ENCODE results near the gene ANO6. TPM values are rescaled to one million over a fixed set of nuclear protein-coding genes. Genes with fewer than 3 reads are reported as not detected.
A peak's percentile ranks its signal among the peaks of the same experiment; 100 is the strongest.
"Not testable (repeated sequence)": the region's sequence is repeated elsewhere in the genome, so short reads cannot be mapped to it uniquely, and the experiment has no call there.

Gene ANO6
- total RNA-seq, 1 experiment from 2014 or later, result 62.1 TPM

DNA sequence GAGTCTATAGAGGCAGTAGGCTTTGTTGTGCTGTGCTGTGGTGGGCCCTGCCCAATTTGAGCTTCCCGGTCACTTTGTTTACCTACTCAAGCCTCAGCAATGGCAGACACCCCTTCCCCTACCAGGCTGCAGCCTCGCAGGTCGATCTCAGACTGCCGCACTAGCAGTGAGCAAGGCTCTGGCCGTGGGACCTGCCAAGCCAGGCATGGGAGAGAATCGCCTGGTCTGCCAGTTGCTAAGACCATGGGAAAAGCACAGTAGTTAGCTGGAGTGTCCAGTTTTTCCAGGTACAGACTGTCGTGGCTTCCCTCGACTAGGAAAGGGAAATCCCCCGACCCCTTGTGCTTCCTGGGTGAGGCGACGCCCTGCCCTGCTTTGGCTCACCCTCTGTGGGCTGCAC lies 26.3 kb downstream of the ANO6 start:
- DNase-seq (ENCODE audit: low read depth), result no peak

DNA sequence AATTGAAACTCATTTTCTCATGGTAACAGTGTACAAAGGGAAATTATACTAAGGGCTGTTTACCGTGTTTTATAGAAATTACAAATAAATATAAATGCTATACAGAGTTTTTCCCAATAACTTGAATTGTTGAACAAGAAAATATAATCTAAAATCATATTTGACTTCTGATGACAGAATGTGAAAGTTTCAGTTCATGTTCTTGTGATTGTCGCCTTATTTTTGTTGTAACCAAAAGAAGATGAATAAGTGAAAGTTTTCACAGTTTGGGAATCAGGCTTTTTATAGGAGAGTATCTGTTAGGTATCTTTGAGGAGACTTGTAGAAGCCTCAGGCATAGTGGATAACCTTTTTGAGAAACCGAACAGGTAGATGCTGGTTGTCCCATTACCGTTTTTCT lies 28.1 kb downstream of the ANO6 start:
- no peak for DNase-seq (ENCODE audit: low read depth)

DNA sequence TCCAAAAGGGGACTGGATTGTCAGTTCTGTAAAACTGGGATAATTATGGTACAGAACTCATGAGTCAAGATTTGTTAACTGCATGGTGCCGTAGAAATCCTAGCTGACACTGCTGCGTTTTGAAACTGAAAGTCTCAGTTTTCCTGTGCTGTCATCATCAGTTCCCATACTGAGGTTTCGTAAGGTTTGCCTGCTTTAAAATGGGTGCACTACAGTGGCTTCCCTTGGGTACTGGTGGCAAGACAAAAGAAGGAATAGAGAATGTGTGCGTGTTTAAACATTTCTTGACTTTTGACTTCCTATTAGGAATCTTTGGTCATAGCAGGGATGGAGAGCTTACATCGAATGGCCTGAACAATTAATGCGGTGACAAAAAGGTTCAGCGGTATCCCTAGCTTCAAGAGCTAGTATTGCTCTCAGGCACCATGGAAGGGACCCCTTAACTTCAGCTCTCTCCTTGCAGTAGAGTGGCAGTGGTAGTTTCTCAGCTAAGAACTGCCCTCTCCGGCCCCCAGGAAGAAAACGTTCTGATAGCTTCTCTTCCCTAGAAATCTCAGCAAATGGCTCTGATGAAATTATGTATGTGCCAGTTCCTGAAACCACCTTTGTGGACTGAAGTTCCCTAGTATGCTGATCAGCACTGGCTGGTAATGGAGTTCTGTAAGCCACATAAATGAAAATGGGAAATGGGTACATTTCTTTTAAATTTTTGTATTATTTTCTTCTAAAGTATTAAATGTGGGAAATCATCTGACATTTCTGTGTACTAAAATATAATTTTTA lies 28.9 kb downstream of the ANO6 start:
- peak; percentile 54 for DNase-seq (ENCODE audit: low read depth)

DNA sequence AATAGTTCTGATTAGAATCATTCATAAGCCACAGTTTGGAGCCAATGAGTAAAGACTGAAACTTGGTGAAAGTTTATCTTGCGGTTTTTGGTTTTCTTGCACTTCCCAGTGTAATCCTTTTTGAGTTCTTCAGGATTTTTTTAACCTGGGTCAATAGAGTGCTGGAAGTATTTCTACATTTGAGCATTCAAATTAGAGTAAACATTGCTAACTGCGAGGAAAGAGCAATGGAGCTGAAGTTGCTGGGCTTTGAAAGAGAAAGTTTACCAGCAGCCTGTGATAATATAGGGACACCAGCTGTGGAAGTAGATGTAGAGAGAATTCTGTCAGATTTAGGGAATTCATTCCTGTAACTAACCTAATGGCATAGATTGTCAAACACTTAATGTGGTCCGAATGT lies 30.3 kb downstream of the ANO6 start:
- DNase-seq (ENCODE audit: low read depth), result no peak

DNA sequence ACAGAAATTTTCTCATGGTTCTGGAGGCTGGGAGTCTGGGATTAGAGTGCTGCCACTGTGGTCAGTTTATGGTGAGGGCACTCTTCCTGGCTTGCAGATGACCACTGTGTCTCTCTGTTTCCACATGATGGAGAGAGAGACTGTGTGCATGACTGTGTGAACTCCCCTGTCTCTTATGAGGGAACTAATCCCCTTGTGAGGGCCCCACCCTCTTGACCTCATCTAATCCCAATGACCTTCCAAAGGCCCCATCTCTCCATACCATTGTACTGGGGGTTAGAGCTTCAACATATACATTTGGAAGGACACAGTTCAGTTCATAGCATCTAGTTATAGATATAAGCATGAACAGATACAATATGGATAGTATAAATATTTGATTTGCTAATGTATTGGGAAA lies 31.7 kb downstream of the ANO6 start:
- DNase-seq (ENCODE audit: low read depth), result no peak

DNA sequence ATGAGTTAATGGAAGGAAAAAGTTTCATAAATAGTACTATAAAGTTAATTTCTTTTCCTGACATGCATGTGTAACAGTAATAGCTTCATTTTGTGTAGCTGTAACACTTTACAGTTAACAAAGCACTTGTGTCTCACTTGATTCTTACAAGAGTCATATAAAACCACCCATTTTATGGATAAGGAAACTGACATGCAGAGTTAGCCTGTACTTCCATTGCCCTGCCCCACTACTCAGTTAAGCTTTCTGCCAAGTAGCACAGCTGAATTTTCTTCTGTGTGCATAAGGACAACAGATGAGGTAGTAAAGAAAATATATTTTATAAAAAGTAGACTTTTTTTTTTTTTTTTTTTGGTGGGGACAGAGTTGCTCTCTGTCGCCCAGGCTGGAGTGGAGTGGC lies 32.2 kb downstream of the ANO6 start:
- no peak for DNase-seq (ENCODE audit: low read depth)

DNA sequence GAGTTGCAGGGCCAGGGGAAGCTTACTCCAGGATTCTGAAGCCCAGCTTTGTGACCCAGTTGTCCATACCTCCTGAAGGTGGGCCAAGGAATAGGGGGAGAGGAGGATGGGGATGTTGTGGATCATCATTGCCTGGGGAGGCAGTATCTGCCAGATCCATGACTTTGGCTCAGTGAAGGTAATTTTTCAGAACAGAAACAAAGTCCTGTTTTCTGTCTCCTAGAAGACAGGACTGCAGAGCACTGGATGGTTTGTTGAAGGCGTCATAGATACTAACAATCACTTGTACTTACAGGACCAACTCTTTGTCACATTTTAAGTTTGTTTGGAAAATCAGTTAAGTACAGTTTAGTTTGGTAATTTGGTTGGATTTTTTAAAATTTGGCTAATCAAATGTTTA lies 38.4 kb downstream of the ANO6 start:
- no peak for DNase-seq (ENCODE audit: low read depth)

DNA sequence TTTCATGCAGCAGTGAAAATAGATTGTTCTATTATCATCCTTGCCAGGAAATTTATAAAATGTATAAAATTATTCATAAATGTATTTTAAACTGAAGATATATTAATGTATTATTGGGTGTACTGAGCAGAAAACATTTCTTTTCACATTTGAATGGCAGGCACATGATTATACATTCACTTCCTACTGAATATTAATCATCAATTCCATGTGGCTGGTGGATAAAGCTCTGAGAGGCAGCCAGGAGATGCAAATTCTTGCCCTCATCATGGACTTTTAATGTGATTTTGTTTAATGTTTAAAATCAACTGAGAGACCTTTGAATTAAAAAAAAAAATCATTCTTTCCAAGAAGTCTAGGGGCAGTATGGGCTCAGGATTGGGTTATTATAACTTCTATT lies 40.8 kb downstream of the ANO6 start:
- DNase-seq (ENCODE audit: low read depth), result no peak

DNA sequence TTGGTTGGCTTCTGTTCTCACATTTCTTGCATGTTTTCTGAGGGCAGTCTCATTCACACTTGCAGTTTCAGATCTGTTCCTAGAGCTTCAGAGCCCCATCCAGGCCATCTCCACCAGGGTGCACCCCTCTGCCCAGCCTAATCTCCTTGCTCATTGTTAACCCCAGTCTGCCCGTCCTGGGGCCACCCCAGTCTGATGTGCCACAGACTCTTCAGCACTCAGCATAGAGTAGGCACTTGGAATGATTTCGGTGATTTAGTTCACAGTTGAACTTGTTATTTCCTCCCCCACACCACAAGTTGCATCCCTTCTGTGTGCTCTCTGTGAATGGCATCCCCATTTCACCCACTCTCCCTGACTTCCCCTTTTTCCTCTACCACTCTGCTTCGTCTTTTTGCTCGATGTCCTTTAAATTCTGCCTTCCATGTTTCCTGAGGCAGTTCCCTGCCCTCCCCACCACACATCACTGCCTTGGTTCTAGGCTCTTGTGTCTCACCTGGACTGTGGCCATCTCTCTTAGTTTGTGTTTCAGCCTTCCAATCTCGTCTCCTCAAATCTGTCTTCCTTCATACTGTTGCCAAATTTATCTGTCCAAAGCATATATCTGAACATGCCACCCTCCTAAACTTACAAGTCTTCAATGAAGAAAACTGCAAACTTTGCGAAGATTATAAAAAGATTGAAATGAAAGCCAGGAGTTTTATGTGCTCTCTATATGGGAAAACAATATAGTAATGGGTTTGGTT lies 41.5 kb downstream of the ANO6 start:
- no peak for DNase-seq (ENCODE audit: low read depth)

DNA sequence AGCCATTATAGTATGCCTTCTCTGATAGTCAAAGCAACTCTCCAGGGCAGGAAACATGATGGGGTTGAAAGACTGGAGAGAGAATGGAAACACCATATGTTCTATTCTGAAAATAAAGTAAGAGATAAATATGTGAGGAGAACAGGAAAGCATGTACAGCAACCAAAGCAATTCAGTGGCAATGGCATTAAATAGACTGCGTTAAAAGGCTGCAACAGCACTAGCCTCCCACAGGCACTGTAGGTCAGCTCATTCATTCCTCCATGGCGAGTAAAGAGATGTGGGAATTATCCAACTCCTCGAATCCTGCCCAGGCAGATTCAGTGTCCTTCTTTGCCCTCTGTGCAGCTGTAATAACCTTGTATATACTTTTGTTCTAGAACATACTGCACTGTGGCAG lies 43.8 kb downstream of the ANO6 start:
- peak; percentile 45 for DNase-seq (ENCODE audit: low read depth)

DNA sequence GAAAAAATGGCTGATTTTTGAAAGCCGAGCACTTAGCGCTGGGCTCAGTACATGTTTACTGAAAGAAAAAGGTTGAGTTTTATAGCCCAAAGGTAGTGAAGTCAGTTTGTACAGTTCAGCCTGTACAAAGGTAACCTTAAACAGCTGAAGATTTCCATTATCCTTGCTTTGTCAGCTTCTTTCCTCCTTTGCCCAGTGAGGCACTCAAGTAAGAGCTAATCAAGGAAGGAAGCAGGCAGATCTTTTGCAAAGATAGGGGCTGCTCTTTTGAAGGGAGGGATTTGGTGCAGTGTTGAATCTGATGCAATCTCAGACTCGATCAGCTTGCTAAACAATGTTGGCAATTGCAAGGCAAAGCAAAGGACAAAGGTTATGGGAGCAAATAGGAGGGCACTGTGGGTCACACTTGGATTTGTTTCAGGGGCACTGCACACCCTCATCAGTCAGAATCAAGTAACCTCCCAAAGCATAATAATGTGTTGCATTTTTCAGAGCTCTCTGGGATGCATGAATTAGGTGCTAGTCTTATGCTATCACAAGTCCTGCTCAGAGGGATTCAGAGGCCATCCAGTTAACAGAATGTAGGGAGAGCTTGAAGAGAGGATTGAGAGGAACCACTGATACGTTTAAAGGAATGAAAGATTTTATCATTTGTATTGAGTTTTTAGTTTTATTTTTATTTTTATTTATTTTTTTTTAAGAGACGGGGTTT lies 44.4 kb downstream of the ANO6 start:
- peak; percentile 37 for DNase-seq (ENCODE audit: low read depth)

DNA sequence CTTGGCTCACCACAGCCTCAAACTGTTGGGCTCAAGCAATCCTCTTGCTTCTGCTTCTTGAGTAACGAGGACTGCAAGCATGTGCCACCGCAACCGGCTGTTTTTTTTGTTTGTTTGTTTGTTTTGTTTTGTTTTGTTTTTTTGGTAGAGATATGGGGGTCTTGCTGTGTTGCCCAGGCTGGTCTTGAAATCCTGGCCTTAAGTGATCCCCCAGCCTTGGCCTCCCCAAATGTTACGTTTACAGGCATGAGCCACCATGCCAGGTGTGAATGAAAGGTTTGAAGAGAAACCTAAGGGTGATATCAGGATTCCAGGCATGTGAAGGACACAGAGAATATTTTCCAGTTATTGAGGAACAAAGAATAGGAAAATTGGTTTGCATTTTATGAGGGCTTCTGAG lies 45.0 kb downstream of the ANO6 start:
- no peak for DNase-seq (ENCODE audit: low read depth)

DNA sequence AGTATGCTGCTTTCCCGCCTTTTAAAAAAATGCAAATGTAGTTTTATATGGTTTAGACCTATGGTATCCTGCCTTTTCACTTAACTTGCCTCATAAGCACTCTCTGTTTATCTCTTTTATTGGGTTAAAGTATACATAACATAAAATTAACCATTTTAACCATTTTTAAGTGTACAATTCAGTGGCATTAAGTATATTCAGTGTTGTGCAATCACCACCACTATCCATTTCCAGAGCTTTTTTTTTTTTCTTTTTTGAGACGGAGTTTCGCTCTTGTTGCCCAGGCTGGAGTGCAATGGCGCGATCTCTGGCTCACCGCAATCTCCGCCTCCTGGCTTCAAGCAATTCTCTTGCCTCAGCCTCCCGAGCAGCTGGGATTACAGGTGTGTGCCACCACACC lies 46.3 kb downstream of the ANO6 start:
- DNase-seq (ENCODE audit: low read depth), result not testable (repeated sequence)

DNA sequence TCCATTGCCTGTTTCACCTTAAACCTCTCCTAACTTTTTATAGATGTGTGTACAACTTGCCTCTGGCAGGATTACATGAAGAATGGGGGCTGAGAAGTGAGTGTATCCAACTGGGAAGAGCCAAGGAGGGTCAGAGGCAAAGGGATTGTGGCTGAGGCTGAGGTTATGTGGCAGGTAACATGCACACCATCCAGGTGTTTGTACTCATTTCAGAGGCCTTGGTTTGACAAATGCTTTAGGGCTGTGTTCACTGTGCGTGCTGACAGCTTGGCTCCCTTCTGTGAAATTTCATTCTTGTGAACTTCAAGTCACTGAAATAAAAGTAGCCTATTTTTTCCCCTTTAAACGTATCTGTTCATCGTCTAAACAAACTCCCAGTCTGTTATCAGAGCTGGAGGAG lies 47.7 kb downstream of the ANO6 start:
- DNase-seq (ENCODE audit: low read depth), result no peak

DNA sequence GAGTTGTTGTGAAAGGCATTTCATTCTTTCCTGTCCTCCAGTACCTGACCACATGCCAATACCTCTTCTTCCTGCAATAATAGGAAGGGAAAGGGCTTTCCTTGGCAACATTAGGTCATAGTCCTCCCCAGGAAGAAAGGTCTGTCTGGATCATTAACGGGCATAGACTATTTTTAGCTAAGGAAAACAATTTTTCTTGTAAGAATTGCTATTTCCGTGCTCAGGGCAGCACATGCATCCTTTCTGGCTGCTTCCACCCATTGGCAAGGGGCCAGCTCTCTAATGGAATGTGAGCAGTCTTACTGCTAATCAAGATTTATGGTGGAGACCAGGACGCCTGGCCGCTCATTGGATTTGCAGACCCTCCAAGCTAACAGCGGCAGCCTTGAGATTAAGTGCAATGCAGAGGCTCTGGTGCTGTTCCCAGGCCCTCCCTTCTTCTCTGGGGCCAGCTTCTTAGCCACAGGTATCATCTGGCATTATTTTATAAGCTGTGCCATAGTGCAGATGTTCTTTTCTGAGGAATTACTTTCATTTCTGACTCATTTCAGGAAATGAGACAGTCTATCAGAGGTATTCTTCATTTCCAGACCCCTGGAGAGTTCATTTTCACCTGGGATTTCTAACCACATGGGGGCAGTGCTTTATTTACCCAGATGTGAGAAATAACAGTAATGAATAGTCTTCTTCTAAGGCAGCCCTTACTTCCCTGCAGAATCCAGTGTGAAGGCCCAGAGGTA lies 52.9 kb downstream of the ANO6 start:
- DNase-seq (ENCODE audit: low read depth), result peak; percentile 87

DNA sequence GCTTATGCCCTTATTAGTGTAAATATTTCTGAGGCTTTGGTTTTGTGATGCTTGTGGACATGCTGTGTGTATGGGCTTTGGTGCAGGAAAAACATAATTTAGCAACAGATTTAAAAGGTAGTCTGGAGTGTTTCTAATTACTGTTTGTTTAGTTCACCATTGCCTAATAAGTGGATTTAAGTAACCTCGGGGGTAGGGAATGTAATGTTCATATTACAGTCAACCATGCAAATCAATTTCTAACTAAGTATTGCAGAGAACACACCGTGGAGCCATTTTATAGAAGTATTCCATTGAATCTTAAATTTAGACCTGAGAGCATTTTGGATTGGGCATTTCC lies 53.5 kb downstream of the ANO6 start:
- DNase-seq (ENCODE audit: low read depth), result no peak

DNA sequence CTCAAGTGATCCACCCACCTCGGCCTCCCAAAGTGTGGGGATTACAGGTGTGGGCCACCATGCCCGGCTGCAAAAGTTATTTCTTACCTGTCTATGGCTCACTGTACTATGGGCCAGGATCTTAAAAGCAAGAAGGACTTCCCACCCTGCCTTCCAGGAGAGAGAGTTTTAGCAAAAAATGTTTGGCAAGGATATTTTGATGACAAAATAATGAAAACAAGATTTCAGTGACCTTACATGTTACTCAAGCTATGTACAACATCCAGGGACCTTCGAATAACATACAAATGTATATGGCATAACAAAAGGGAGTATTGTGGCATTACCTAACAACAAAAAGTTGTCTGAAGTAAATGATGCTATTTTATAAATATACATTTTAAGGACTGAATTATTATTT lies 55.1 kb downstream of the ANO6 start:
- DNase-seq (ENCODE audit: low read depth), result no peak

DNA sequence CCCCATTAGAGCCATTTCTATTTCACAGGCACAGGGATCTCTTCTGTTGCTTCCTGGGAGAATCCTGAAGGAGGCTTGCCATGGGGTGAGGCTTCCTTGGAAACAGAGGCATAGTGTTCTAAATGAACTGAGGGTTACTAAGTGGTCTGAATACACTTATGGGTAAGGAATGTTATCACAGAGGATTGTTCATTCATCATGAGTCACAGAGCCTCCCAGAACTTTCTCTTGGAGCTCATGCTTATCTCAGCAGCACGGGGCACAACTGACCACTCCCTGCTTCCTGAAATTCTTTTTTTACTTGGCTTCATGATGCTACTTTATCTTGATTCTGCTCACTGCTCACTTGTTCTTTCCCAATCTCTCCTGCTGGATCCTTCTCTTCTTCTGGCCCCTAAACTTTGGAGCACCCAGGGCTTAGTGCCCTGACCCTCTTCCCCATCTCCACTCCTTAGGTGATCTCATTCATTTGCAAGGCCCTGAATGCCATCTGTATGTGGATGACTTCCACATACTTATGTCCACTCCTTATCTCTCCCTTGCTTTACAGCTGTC lies 57.9 kb downstream of the ANO6 start:
- DNase-seq (ENCODE audit: low read depth), result peak; percentile 96

DNA sequence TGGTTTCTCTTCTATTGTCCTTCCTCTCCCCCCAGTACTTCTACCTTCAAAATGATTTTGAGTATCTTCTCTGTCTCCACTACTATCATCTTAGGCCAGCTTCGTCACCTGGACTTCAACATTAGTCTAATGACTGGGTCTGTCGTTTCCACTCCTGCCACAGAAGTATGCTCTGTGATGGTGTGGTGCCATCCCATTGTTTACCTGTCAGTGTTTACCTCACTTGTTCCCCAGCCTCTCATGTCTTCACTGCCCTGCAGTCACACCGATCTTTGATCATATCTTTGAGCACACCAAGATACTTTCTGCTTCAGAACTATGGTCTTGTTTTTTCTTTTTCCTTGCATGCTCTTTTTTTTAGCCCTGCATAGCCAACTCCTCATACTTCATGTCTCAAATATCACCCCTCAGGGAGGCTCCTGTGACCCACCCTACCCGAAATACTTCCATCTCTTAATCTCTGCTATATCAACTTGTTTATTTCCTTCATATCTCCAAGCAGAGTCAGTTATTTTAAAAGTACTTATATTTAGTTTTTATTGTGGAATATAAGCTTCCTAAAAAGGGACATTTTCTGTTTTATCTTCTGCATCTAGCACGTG lies 60.4 kb downstream of the ANO6 start:
- DNase-seq (ENCODE audit: low read depth), result no peak

DNA sequence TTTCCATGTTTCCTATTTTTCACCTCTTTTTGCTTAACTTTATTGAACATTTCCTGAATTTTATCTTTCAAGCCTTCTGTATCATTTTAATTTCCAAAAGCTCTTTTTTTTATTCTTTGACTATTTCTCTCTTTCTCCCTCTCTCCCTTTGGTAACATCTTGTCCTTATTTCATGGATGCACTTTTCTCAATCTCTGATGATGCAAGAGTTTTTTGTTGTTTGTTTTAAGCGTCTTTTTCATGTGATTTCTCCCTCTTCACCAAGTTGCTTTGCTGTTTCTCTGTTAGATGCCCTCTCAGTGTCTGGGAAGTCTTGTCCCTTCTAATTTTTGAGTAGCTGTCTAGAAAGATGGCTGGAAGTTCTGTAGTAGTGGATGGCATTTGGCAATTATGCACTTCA lies 62.6 kb downstream of the ANO6 start:
- no peak for DNase-seq (ENCODE audit: low read depth)

All from RPMI7951 (cell line).